Panc1 (cell line): ENCODE results near the gene MAMLD1. TPM values are rescaled to one million over a fixed set of nuclear protein-coding genes. Genes with fewer than 3 reads are reported as not detected.

ENCODE experiments used
- ATAC-seq: fragments of 200-7000 bp; cut with Tn5 transposase; 2 replicates; pipeline ENCODE4 v1.9.1; 2020; ENCODE audit warnings: mild to moderate bottlenecking, moderate library complexity
- BruUV-seq: library from RNA; stranded (reverse); fragments of 400-500 nt; replicated peaks from 2 replicates; lab custom pipeline; 2021; lab: Mats Ljungman, UMichigan
- CTCF ChIA-PET: fragments of 300-600 bp; sonication (Branson Sonifier 250); formaldehyde crosslinking; loops from one replicate; lab custom pipeline; 2022; ENCODE audit warnings: antibody characterized with exemption; lab: Charles Lee
- POLR2A ChIA-PET: fragments of 300-600 bp; sonication (Branson Sonifier 250); formaldehyde crosslinking; loops from one replicate; lab custom pipeline; 2022; ENCODE audit warnings: antibody characterized with exemption; lab: Charles Lee
- DNase-seq: peaks from one replicate; pipeline ENCODE4 v3.0.0-alpha.2; 2010; ENCODE audit warnings: low read depth, low spot score
- H3K27ac ChIP-seq: 2 replicates; pipeline ENCODE4 v1.5.1; 2011; ENCODE audit warnings: mild to moderate bottlenecking, low read length, inconsistent platforms
- H3K27me3 ChIP-seq: fragments of 200-500 bp; sonication (Bioruptor generic); 2 replicates; pipeline ENCODE4 v1.6.0; 2014; ENCODE audit warnings: low read length, inconsistent platforms; ENCODE audit not compliant: control insufficient read depth, insufficient read depth
- H3K36me3 ChIP-seq: fragments of 200-500 bp; sonication (Bioruptor generic); 2 replicates; pipeline ENCODE4 v1.5.1; 2014; ENCODE audit warnings: inconsistent platforms, mild to moderate bottlenecking, low read length, moderate library complexity; ENCODE audit not compliant: control insufficient read depth, insufficient read depth
- H3K4me1 ChIP-seq: 2 replicates; pipeline ENCODE4 v1.5.1; 2011; ENCODE audit warnings: inconsistent platforms, mild to moderate bottlenecking, low read length, moderate library complexity; ENCODE audit not compliant: control insufficient read depth, insufficient read depth
- H3K4me3 ChIP-seq, 2 experiments: 2 replicates each; pipeline ENCODE4 v1.5.1; 2011 to 2012; ENCODE audit warnings: low read depth in 2 of 2, low read length in 2 of 2, mild to moderate bottlenecking in 2 of 2, inconsistent platforms in 1 of 2, moderate library complexity in 1 of 2
- H3K9me3 ChIP-seq: fragments of 200-500 bp; sonication (Bioruptor generic); 2 replicates; pipeline ENCODE4 v1.5.1; 2014; ENCODE audit warnings: low read depth, mild to moderate bottlenecking, inconsistent platforms, low read length, moderate library complexity; ENCODE audit not compliant: control insufficient read depth, insufficient read depth
- CTCF ChIP-seq: fragments of 450-650 bp; IDR thresholded peaks from 2 replicates; pipeline ENCODE4 v1.5.1; 2017; ENCODE audit warnings: mild to moderate bottlenecking
- POLR2AphosphoS5 ChIP-seq: IDR thresholded peaks from 2 replicates; pipeline ENCODE4 v1.6.1; 2012; ENCODE audit warnings: mild to moderate bottlenecking, low read depth, low read length, moderate library complexity
- REST ChIP-seq, 2 experiments: IDR thresholded peaks; 2 replicates each; pipeline ENCODE4 v1.6.1; 2011 to 2012; ENCODE audit warnings: low read depth in 2 of 2, control low read depth in 1 of 2, low read length in 1 of 2, mild to moderate bottlenecking in 1 of 2, moderate library complexity in 1 of 2; ENCODE audit not compliant: insufficient read depth in 1 of 2
- SIN3A ChIP-seq: IDR thresholded peaks from 2 replicates; pipeline ENCODE4 v1.6.1; 2012; ENCODE audit warnings: low read depth, mild to moderate bottlenecking, low read length, moderate library complexity, borderline replicate concordance; ENCODE audit not compliant: insufficient read depth
- TCF7L2 ChIP-seq: IDR thresholded peaks from 2 replicates; pipeline ENCODE4 v1.6.1; 2011; ENCODE audit warnings: mild to moderate bottlenecking, low read depth, low read length, inconsistent platforms
- in situ Hi-C: cut with HindIII; loops from 2 replicates; pipeline ENCODE4 v1.10.0; 2016; ENCODE audit warnings: low sequenced_read_pairs, low pct_unique_long_range_greater_than_20kb
- intact Hi-C: fragments of 100-400 bp; cut with micrococcal nuclease; formaldehyde crosslinking; loops from one replicate; pipeline ENCODE4 v1.10.0; 2022; ENCODE audit not compliant: unreplicated experiment
- total RNA-seq: library from RNA; stranded (reverse); gene quantifications from one replicate; pipeline ENCODE4 v1.2.1, GENCODE V29; 2021; ENCODE audit not compliant: unreplicated experiment

MAMLD1 gene
- total RNA-seq, 1 experiment from 2014 or later: 2.1 TPM

GRCh38 chrX:150411656-150412055 lies 48.5 kb downstream of the MAMLD1 start:
- no peak overlapping the region for H3K4me3 ChIP-seq
- no peaks in the 10 kb centered on the region for H3K36me3 ChIP-seq
- H3K9me3 ChIP-seq: no peaks in the 10 kb centered on the region
- no peak overlapping the region for H3K27ac ChIP-seq
- no peak for TF ChIP-seq POLR2AphosphoS5
- TF ChIP-seq CTCF: no peak
- TF ChIP-seq TCF7L2: no peak
- TF ChIP-seq REST (IDR thresholded peaks at IDR 0.05; ENCODE audit: insufficient read depth in 1 of 2, low read depth in 2 of 2, low read length in 1 of 2): no peak
- no peak for TF ChIP-seq SIN3A
- CTCF ChIA-PET: no interaction called here
- intact Hi-C loops: no loop called here
- no TSS peak for BruUV-seq
- H3K27me3 ChIP-seq: no peaks in the 10 kb centered on the region; the same call in none of the 2 replicates
- ATAC-seq (no peak), DNase-seq (no peak)
- POLR2A ChIA-PET: no interaction called here
- no peaks in the 10 kb centered on the region for H3K4me1 ChIP-seq
- in situ Hi-C loops: no loop called here

- ATAC-seq (no peak), DNase-seq (no peak)
- intact Hi-C loops (no loop called here), in situ Hi-C loops (no loop called here)
- ChIA-PET CTCF (no interaction called here), POLR2A (no interaction called here)
- no peaks in the 10 kb centered on the region for H3K36me3 ChIP-seq
- TF ChIP-seq POLR2AphosphoS5: no peak
- TF ChIP-seq REST (IDR thresholded peaks at IDR 0.05; ENCODE audit: insufficient read depth in 1 of 2, low read depth in 2 of 2, low read length in 1 of 2): no peak
- TF ChIP-seq SIN3A: no peak
- no peak for TF ChIP-seq TCF7L2
- no peak overlapping the region for H3K27ac ChIP-seq
- H3K9me3 ChIP-seq: no peaks in the 10 kb centered on the region
- H3K4me1 ChIP-seq: no peaks in the 10 kb centered on the region
- H3K4me3 ChIP-seq: no peak overlapping the region
- H3K27me3 ChIP-seq: no peaks in the 10 kb centered on the region; the same call in none of the 2 replicates
- no TSS peak for BruUV-seq
Measured at GRCh38 chrX:150414228-150414627, 51.1 kb downstream of the MAMLD1 start.
